ENCODE data around the gene KBTBD12.

Gene KBTBD12

DNA sequence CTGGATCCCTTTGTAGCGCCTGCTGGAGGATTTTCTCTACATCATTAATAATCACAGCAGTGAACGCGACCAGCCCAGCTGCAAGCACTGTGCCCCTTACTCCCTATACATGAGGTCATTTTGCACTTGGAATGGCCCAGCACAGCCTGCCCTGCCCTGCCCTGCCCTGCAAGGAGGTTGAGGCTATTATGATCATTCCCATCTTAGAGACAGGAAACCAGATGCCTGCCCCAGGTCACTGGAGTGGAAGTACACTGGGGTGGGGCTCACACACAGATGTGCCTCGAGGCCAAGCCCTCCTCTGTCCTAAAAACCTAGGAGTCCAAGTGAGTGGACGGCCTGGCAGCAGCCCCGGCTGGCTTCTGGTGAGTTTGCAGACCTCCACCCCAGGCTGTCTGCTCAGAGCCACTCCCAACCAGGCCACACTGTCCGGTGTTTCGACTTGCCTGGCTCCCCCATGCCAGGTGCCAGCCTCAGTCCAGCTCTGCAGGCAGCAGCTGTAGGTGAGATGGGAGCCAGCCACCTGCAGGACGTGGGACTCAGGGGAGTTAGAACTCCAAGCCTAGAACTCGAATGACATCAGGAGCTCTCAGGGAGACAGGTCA is 106.8 kb downstream of the KBTBD12 start:
- DNase-seq = no peak

- no peak for DNase-seq
Measured at GRCh38 chr3:128033102-128033501, 118.1 kb downstream of the KBTBD12 start.

DNA sequence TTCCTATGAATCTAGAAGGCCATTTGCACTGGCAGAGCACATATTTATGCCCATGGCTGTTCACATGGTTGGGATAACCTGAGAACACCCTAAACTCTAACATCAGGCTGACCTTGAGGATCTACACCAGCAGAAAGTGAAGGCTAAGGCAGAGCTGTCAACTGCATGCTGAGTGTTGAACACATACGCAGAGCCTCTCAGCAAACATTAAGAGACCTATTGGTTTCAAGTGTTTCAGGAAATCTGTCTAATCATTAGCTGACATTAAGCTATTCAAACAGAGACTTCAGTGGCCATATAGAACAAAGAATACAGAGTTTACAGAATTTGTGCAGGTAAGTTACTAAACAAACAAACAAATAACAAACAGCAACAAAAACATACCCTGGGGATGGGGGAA is 121.1 kb downstream of the KBTBD12 start:
- DNase-seq = no peak
